K562 (cell line): ENCODE results near the gene CCDC196. TPM values are rescaled to one million over a fixed set of nuclear protein-coding genes. Genes with fewer than 3 reads are reported as not detected.
A peak's percentile ranks its signal among the peaks of the same experiment; 100 is the strongest.

Experiments
- BHLHE40 ChIP-seq: IDR thresholded peaks from 2 replicates; pipeline ENCODE4 v1.6.1; 2011; ENCODE audit warnings: low read length, improper control_type of control experiment
- BMI1 ChIP-seq: fragments of 150-350 bp; IDR thresholded peaks from 2 replicates; pipeline ENCODE4 v1.6.1; 2014; ENCODE audit warnings: low read length
- EGR1 ChIP-seq: fragments of 450-650 bp; conservative IDR thresholded peaks from 2 replicates; pipeline ENCODE4 v1.6.1; 2017; ENCODE audit warnings: mild to moderate bottlenecking
- FOXA3 ChIP-seq, 2 experiments: fragments of 450-650 bp in 1 of 2; sonication (generic) in 1 of 2; formaldehyde crosslinking; IDR thresholded peaks in 1 of 2; conservative IDR thresholded peaks in 1 of 2; 2 replicates each; pipeline versions ENCODE4 v1.4.0 to v1.8.0; 2020 to 2022; ENCODE audit warnings: mild to moderate bottlenecking in 2 of 2, missing genetic modification reagents in 1 of 2
- HDAC3 ChIP-seq: fragments of 450-650 bp; IDR thresholded peaks from 2 replicates; pipeline ENCODE4 v1.6.1; 2018; ENCODE audit warnings: borderline replicate concordance, mild to moderate bottlenecking, moderate library complexity; ENCODE audit not compliant: partially characterized antibody
- IRF2 ChIP-seq: sonication (generic); formaldehyde crosslinking; IDR thresholded peaks from 2 replicates; pipeline ENCODE4 v1.8.1; 2022; ENCODE audit warnings: mild to moderate bottlenecking, missing genetic modification reagents
- KLF13 ChIP-seq: fragments of 450-650 bp; IDR thresholded peaks from 2 replicates; pipeline ENCODE4 v1.6.1; 2016; ENCODE audit warnings: missing genetic modification characterization, low read depth, mild to moderate bottlenecking, missing compliant biosample characterization, moderate library complexity, borderline replicate concordance
- KLF6 ChIP-seq: fragments of 250-450 bp; sonication (Bioruptor Pico); IDR thresholded peaks from 2 replicates; pipeline ENCODE4 v1.4.0; 2020; ENCODE audit warnings: mild to moderate bottlenecking, moderate library complexity, borderline replicate concordance
- MYNN ChIP-seq, 2 experiments: sonication (generic); formaldehyde crosslinking in 1 of 2; IDR thresholded peaks; 2 replicates each; pipeline versions ENCODE4 v1.5.0 to v1.6.1; 2016 to 2020; ENCODE audit warnings: antibody characterized with exemption in 1 of 2, missing genetic modification reagents in 1 of 2
- NR2C1 ChIP-seq, 2 experiments: fragments of 450-650 bp; IDR thresholded peaks; 2 replicates each; pipeline ENCODE4 v1.6.1; 2017; ENCODE audit warnings: mild to moderate bottlenecking in 2 of 2, antibody characterized with exemption in 1 of 2, inconsistent platforms in 1 of 2, missing compliant biosample characterization in 1 of 2, missing genetic modification characterization in 1 of 2
- SETDB1 ChIP-seq: IDR thresholded peaks from one replicate; pipeline ENCODE4 v1.6.1; 2012; ENCODE audit warnings: low read length, control low read depth, inconsistent platforms
- STAT5B ChIP-seq: fragments of 250-450 bp; sonication (Bioruptor Pico); IDR thresholded peaks from 2 replicates; pipeline ENCODE4 v1.8.0; 2021; ENCODE audit warnings: mild to moderate bottlenecking, inconsistent platforms
- ZNF584 ChIP-seq: fragments of 200-800 bp; sonication (Bioruptor generic); IDR thresholded peaks from 2 replicates; pipeline ENCODE4 v1.6.1; 2016; ENCODE audit warnings: low read depth, mild to moderate bottlenecking, missing genetic modification characterization, missing compliant biosample characterization
- ZNF592 ChIP-seq: fragments of 450-650 bp; IDR thresholded peaks from 2 replicates; pipeline ENCODE4 v1.6.1; 2017; ENCODE audit warnings: antibody characterized with exemption, mild to moderate bottlenecking
- polyA plus RNA-seq, 8 experiments: library from polyadenylated mRNA; depleted of rRNA in 4 of 8; stranded (reverse) in 5 of 8; unstranded in 3 of 8; fragments of >200 nt; fragmentation: Nextera tagmentation in 2 of 8; fragmentation: Illumina TruSeq in 1 of 8; extraction: Ambion mirVana in 2 of 8; extraction: Trizol in 1 of 8; gene quantifications; 2 replicates each; pipeline versions ENCODE4 v1.2.1 to v1.2.3, GENCODE V29; 2011 to 2014; ENCODE audit warnings: inconsistent platforms in 1 of 8, missing spikeins in 1 of 8
- total RNA-seq, 7 experiments: library from RNA; depleted of rRNA in 6 of 7; stranded (reverse); fragments of >200 nt in 6 of 7; fragmentation: Illumina TruSeq in 2 of 7; extraction: Trizol in 2 of 7; gene quantifications; 2 replicates each; pipeline versions ENCODE4 v1.2.1 to v1.2.3, GENCODE V29; 2011 to 2021; ENCODE audit warnings: low replicate concordance in 1 of 7
- TF ChIP-seq, protein P1 (sequence below): fragments of 200-400 bp; formaldehyde crosslinking; IDR thresholded peaks from 2 replicates; pipeline ENCODE4 v1.6.1; 2017; ENCODE audit warnings: mild to moderate bottlenecking, low read depth, low read length, moderate library complexity
- TF ChIP-seq, protein P2 (sequence below): fragments of 250-450 bp; sonication (Bioruptor Pico); IDR thresholded peaks from 2 replicates; pipeline ENCODE4 v1.4.0; 2020; ENCODE audit warnings: mild to moderate bottlenecking, moderate library complexity, borderline replicate concordance
- TF ChIP-seq, protein P3 (sequence below): sonication (generic); formaldehyde crosslinking; IDR thresholded peaks from 2 replicates; pipeline ENCODE4 v1.8.0; 2022; ENCODE audit warnings: mild to moderate bottlenecking, missing genetic modification reagents

The CCDC196 gene
- total and polyA plus RNA-seq, 9 of the 15 experiments (the other 6 are each of a cell fraction or from before 2014, with no cell fraction given): not detected

GRCh38 chr14:66507722-66508546 is 21.8 kb downstream of the CCDC196 start, which contains the start of gene GPHN (continued):
- TF ChIP-seq ZNF592 (no peak), HDAC3 (no peak), EGR1 (peak; percentile 98), KLF13 (tag) (no peak), STAT5B (CRISPR knock-in tag) (no peak), MYNN (IDR thresholded peaks at IDR 0.05) (no peak), MYNN (CRISPR knock-in tag; IDR thresholded peaks at IDR 0.05) (no peak), ZNF584 (CRISPR knock-in tag) (no peak), KLF6 (CRISPR knock-in tag) (no peak), BHLHE40 (no peak), FOXA3 (CRISPR knock-in tag; conservative IDR thresholded peaks at IDR 0.05 in 1 of 2, IDR thresholded peaks at IDR 0.05 in 1 of 2) (no peak), IRF2 (CRISPR knock-in tag) (no peak), SETDB1 (no peak), BMI1 (no peak), NR2C1 (IDR thresholded peaks at IDR 0.05) (no peak), NR2C1 (tag; IDR thresholded peaks at IDR 0.05) (no peak)
- TF ChIP-seq, protein P1, sequence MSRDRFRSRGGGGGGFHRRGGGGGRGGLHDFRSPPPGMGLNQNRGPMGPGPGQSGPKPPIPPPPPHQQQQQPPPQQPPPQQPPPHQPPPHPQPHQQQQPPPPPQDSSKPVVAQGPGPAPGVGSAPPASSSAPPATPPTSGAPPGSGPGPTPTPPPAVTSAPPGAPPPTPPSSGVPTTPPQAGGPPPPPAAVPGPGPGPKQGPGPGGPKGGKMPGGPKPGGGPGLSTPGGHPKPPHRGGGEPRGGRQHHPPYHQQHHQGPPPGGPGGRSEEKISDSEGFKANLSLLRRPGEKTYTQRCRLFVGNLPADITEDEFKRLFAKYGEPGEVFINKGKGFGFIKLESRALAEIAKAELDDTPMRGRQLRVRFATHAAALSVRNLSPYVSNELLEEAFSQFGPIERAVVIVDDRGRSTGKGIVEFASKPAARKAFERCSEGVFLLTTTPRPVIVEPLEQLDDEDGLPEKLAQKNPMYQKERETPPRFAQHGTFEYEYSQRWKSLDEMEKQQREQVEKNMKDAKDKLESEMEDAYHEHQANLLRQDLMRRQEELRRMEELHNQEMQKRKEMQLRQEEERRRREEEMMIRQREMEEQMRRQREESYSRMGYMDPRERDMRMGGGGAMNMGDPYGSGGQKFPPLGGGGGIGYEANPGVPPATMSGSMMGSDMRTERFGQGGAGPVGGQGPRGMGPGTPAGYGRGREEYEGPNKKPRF: no peak
- TF ChIP-seq, protein P2, sequence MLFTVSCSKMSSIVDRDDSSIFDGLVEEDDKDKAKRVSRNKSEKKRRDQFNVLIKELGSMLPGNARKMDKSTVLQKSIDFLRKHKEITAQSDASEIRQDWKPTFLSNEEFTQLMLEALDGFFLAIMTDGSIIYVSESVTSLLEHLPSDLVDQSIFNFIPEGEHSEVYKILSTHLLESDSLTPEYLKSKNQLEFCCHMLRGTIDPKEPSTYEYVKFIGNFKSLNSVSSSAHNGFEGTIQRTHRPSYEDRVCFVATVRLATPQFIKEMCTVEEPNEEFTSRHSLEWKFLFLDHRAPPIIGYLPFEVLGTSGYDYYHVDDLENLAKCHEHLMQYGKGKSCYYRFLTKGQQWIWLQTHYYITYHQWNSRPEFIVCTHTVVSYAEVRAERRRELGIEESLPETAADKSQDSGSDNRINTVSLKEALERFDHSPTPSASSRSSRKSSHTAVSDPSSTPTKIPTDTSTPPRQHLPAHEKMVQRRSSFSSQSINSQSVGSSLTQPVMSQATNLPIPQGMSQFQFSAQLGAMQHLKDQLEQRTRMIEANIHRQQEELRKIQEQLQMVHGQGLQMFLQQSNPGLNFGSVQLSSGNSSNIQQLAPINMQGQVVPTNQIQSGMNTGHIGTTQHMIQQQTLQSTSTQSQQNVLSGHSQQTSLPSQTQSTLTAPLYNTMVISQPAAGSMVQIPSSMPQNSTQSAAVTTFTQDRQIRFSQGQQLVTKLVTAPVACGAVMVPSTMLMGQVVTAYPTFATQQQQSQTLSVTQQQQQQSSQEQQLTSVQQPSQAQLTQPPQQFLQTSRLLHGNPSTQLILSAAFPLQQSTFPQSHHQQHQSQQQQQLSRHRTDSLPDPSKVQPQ: no peak
- TF ChIP-seq, protein P3, sequence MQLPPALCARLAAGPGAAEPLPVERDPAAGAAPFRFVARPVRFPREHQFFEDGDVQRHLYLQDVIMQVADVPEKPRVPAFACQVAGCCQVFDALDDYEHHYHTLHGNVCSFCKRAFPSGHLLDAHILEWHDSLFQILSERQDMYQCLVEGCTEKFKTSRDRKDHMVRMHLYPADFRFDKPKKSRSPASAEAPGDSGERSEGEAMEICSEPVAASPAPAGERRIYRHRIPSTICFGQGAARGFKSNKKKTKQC (CRISPR knock-in tag): peak; percentile 28; the same call in 1 of the 2 replicates
